ENCODE measurements around the gene TM9SF1. TPM values are rescaled to one million over a fixed set of nuclear protein-coding genes. Genes with fewer than 3 reads are reported as not detected.

The TM9SF1 gene
- total and polyA plus RNA-seq, 9 of the 15 experiments (the other 6 are each of a cell fraction or from before 2014, with no cell fraction given): 5.3 to 20.3 (median 11.8) TPM

GRCh38 chr14:24195186-24196070 lies at the start of gene TM9SF1 (continued):
- TF ChIP-seq, protein P1, sequence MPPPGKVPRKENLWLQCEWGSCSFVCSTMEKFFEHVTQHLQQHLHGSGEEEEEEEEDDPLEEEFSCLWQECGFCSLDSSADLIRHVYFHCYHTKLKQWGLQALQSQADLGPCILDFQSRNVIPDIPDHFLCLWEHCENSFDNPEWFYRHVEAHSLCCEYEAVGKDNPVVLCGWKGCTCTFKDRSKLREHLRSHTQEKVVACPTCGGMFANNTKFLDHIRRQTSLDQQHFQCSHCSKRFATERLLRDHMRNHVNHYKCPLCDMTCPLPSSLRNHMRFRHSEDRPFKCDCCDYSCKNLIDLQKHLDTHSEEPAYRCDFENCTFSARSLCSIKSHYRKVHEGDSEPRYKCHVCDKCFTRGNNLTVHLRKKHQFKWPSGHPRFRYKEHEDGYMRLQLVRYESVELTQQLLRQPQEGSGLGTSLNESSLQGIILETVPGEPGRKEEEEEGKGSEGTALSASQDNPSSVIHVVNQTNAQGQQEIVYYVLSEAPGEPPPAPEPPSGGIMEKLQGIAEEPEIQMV (tag; conservative IDR thresholded peaks at IDR 0.05; ENCODE audit: low read depth): no peak
- TF ChIP-seq XRCC4 (IDR thresholded peaks at IDR 0.05; ENCODE audit: extremely low read depth, insufficient read depth, insufficient read length) (no peak), GTF2F1 (IDR thresholded peaks at IDR 0.05; ENCODE audit: low read depth, low read length) (no peak), AFF4 (CRISPR knock-in tag; IDR thresholded peaks at IDR 0.05) (peak; percentile 50; the same call in 1 of the 2 replicates), YY1 (IDR thresholded peaks at IDR 0.05; ENCODE audit: borderline replicate concordance in 1 of 3, control insufficient read depth in 1 of 3, extremely low read depth in 1 of 3, insufficient read depth in 3 of 3, insufficient read length in 1 of 3, insufficient replicate concordance in 2 of 3, low read depth in 1 of 3, low read length in 2 of 3) (peak in 1 of 3 experiments; percentile 44), RBM39 (optimal IDR thresholded peaks at IDR 0.05; ENCODE audit: low read depth, low read length) (no peak), TEAD4 (IDR thresholded peaks at IDR 0.05; ENCODE audit: low read length) (no peak), TEAD4 (CRISPR knock-in tag; IDR thresholded peaks at IDR 0.05; ENCODE audit: borderline replicate concordance) (no peak), SLC30A9 (CRISPR knock-in tag; IDR thresholded peaks at IDR 0.05) (no peak), ZEB2 (IDR thresholded peaks at IDR 0.05) (no peak), ZBTB1 (CRISPR knock-in tag; IDR thresholded peaks at IDR 0.05; ENCODE audit: borderline replicate concordance, low read depth) (no peak)
- TF ChIP-seq, protein P2, sequence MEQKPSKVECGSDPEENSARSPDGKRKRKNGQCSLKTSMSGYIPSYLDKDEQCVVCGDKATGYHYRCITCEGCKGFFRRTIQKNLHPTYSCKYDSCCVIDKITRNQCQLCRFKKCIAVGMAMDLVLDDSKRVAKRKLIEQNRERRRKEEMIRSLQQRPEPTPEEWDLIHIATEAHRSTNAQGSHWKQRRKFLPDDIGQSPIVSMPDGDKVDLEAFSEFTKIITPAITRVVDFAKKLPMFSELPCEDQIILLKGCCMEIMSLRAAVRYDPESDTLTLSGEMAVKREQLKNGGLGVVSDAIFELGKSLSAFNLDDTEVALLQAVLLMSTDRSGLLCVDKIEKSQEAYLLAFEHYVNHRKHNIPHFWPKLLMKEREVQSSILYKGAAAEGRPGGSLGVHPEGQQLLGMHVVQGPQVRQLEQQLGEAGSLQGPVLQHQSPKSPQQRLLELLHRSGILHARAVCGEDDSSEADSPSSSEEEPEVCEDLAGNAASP (IDR thresholded peaks at IDR 0.05): no peak
- TF ChIP-seq, protein P3, sequence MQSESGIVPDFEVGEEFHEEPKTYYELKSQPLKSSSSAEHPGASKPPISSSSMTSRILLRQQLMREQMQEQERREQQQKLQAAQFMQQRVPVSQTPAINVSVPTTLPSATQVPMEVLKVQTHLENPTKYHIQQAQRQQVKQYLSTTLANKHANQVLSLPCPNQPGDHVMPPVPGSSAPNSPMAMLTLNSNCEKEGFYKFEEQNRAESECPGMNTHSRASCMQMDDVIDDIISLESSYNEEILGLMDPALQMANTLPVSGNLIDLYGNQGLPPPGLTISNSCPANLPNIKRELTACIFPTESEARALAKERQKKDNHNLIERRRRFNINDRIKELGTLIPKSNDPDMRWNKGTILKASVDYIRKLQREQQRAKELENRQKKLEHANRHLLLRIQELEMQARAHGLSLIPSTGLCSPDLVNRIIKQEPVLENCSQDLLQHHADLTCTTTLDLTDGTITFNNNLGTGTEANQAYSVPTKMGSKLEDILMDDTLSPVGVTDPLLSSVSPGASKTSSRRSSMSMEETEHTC (IDR thresholded peaks at IDR 0.05): no peak
- TF ChIP-seq, protein P4, sequence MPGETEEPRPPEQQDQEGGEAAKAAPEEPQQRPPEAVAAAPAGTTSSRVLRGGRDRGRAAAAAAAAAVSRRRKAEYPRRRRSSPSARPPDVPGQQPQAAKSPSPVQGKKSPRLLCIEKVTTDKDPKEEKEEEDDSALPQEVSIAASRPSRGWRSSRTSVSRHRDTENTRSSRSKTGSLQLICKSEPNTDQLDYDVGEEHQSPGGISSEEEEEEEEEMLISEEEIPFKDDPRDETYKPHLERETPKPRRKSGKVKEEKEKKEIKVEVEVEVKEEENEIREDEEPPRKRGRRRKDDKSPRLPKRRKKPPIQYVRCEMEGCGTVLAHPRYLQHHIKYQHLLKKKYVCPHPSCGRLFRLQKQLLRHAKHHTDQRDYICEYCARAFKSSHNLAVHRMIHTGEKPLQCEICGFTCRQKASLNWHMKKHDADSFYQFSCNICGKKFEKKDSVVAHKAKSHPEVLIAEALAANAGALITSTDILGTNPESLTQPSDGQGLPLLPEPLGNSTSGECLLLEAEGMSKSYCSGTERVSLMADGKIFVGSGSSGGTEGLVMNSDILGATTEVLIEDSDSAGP (CRISPR knock-in tag; IDR thresholded peaks at IDR 0.05): no peak
